SHP77 treated with DMSO at 0.1 percent for 48 hours (cell line): ENCODE data around the gene PAX4.

Experiments used
- DNase-seq: peaks from one replicate; lab custom pipeline; 2025; lab: John Stamatoyannopoulos, UW

The PAX4 gene

DNA sequence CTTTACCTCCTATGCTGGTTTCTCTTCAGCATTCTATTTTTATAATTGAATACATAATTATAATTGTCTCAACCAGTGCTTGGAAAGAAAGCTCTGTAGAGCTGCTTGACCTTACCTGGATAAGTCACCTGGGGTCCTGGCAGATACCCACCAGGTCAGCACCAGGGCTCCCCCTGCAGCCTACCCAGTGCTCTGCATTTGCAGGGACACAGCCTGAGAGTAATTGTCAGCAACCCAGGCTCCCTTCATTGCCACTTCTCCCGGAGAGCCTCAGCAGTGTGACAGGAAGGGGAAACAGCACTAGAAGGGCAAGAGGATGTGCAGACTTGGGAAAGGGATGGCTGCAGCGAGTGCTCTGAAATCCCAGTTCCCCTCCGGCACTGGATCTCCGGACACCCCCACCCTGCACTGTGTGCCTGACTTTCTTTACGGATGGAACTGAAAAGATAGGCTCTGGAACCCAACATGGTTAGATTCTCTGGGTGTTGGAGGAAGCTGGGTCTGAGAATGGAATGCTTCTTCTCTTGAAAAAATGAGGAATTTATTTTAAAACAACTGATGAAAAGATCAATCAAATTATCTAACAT is 11.4 kb upstream of the PAX4 start:
- DNase-seq: no peak

DNA sequence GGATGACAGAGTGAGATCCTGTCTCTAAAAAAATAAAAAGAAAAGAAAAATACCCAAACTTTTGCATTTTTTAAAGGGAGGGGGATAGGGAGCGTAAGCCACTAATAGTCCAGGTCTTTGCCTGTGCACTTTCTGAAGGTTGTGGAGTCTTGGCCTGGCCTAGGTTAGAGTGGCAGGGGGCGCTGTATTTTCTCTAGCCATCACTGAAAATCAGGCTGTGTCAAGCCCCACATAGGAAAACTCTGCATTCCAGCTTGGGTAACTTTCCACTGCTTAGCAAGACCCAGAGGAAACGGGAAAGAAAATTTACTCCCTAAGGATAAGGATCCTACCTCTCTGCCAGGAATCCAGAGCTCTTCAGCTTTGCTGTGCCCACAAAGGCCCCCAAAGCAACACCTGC is 10.5 kb upstream of the PAX4 start:
- DNase-seq: no peak

DNA sequence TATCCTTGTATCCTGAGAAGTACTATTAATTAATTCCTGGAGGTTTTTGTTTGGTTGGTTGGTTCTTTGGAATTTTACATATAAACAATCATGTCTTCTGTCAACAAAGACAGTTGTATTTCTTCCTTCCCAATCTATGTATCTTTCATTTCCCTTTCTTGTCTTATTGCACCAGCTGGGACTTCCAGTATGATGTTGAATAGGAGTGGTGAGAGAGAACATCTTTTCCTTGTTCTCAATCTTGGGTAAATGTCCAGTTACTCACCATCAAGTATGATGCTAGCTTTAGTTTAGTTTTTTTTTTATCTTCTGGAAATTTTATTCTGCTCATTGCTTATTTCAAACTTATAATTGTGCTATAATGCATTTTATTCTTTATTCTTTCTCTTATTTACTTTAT is 7.4 kb upstream of the PAX4 start:
- no peak for DNase-seq

DNA sequence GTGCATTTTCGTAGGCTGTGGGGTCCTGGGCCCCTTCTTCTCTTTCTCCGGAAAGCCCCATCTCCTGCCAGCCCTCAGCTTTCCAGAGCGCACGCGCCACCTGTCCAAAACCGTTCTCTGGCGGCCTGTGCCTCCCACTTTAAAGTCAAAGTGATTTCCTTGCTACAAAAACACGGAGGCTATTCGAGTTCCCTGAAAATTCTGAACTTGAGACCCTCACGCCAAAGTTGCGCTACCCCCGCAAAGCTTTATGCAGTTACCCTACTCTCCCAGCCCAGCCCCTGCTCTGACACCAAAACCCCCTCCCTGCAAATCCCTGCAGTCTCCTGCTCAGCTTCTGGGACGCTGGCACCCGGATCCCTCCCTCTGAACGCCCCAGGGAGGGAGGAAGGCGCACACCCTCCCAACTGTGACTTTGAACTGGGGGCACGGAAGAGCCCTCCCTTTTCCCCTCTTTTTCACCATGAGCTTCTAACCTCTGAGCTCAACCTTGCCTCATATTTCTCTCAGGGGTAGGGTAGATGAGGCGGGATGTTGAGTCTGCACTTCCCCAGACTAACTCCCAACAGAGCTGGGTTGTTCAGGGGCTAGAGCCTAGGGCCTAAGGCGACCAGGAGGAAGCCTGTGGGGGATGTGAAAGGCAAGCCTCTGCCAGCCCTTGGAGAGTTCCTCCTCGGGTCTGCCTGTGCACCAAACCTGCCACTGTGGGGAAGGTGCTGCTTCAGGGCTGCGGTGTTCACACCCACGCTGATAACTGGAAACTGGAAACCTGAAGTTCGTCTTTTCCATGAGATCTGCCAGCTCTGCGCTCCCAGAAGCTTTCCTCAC is 2.7 kb upstream of the PAX4 start:
- no peak for DNase-seq

DNA sequence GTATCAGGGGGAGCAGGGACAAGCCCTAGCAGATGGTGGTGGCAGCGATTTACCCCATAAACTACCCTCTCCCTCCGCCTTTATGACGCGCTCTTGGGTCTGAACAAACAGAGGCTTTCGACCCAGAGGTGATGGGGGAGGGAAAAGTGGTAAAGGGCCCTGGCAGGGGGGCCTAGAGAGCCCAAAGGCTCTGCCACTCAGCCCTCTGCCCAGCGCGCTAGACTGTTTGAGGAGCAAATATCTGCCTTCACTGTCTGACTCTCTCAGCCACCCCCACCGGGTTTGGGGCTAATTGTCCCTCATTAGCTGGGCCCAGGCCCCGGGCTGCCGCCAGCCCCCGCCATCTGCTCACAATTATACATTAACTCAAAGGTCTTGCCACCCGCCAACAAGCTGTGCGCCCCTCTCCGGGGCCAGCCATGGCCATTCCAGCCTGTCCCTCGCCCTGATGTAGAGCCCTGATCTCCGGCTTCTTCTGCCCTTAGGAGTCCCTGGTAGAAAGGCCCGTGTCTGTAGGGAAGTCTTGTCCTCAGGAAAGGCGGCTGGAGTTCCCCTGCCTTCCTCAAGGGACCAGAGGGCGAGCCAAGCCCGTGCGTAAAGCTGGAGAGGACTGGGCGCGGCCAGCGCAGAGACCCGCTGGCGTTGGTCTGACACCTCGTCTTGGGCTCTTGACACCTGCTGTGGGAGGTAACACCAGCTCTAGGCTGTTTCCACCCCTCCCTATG is 1.9 kb upstream of the PAX4 start:
- DNase-seq: no peak

DNA sequence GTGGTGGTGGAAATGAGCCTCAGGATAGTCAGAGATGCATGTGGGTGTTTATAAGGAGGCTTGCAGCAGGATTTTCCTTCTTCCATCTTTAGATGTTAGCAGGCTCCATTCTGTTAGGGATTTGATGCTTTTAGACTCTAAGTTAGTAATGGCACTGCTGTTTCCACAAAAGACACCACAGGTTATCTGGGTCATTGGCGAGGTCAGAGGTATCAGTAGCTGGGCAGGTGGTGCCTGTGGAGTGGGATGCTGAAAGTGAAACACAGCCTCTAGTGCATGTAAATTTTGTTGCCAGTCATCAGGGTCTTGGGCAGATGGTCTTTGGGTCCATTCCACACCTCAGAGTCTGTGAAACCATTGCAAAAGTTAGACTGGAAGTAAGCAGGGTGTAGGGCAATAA is 833 bp upstream of the PAX4 start:
- DNase-seq: no peak

DNA sequence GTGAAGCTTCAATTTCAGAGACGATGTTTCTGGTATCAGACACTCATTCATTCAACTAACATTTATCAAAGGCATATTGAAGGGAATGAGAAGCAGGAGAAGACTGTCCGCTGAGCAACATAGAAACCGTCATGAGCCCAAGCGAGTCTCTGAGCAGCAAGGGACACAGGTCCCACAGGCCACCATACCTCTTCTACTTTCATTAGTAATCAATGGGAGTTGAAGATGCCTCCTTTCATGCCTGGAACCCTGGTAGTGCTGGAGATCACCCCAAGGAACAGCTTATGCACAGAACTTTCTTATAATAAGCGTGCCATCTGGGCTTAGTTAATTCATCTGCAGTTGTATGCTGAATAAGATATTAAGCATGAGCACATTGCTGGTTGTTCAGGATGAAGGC is 1.2 kb downstream of the PAX4 start:
- DNase-seq: no peak

DNA sequence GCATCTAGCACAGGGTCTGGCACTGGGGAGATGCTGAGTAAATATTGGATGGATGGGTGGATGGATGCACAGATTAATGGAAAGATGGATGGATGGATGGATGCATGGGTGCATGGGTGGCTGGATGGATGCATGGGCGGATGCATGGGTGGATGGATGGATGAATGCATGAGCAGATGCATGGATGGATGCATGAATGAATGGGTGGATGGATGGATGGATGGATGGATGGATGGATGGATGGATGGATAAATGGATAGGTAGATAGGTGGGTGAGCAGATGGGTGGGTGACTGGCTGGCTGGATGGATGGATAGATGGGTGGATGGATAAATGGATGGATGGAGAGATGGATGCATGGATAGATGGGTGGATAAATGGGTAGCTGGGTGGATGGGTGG is 5.7 kb downstream of the PAX4 start:
- DNase-seq: no peak

DNA sequence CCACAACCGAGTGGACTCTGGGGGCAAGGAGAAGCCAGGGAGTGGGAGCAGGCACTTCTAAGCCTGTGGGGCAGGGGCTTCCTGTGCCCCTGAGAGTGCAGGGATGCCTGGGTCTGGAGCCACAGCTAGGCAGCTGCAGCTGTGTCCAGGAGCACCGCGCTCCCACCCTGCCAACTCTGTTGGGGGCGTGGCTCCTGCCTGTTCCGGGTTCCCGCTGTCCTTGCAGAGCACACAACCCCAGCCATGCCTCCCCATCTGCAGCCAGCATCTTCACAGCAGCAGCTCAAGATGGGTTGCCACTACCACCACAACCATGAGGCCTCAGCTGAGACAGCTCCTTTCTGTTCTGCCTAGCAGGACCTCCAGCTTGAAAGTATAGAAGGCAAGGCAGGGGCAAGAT is 8.6 kb downstream of the PAX4 start:
- DNase-seq: no peak

DNA sequence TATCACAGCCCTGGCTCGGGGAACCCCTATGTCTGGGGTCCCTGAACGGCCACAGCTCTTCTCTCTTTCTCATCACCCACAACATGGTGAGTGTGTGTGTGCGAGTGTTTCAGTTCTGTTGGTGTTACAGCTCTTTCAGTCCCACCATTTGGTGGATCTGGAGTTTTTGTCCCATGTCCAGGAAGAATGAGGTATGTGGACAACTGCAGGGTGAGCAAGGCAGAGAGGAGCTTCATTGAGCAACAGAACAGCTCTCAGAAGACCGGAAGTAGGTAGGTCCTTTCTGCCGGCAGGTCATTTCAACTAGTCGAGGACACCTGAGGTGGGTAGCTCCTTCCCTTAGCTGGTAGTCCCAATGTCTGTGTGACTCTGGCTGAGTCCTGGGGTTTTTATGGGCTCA is 9.5 kb downstream of the PAX4 start:
- DNase-seq: no peak

DNA sequence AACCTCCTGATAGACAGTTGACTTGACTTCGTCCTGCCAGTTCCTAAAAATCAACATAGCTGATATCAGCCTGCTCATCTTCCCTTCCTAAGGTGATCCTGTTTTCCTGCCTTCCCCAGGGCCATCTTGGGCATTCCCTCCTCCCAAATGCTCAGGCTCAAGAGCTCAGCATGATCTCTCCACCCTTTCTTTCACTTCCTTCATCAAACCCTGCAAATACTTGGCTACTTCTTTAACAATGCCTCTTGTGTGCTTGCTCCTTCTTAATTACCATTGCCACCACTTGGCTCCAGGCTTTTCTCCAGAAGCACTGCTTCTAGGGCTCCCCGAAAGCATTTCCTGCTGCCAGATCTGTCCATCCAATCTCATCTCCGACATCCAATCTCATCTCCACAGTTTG is 17.1 kb downstream of the PAX4 start:
- DNase-seq: no peak

DNA sequence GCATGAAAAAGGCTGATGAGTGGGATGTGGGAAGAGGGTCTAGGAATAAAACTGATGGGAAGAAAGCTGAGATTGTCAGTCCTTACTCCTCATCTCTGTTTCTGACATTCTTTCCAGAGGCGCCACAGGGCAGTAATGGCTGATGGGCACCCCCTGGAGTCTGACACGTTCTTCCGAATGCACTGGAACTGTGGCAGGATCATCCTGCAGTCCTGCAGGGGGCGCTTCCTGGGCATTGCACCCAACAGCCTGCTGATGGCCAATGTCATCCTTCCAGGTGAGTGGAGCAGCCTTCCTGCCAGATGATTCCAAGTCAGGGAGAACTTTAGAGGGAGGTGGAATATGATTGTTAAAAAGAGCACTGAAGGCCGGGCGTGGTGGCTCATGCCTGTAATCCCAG is 19.6 kb downstream of the PAX4 start:
- DNase-seq: no peak

DNA sequence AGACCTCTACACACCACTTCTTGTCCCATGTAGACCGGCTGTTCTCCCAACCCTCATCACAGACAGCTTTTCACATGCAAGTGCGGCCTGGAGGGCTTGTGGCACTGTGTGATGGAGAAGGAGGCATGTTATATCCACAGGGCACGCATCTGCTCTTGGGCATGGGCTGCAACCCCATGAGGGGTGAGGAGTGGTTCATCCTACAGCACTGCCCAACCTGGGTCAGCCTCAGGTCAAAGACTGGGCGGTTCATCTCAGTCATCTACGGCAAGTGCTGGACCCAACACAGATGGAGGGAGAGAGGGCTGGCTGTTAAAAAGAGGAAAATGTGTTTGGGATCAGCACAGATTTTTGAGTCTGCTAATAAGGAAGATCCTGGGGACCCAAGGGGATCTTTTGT is 22.2 kb downstream of the PAX4 start:
- no peak for DNase-seq

DNA sequence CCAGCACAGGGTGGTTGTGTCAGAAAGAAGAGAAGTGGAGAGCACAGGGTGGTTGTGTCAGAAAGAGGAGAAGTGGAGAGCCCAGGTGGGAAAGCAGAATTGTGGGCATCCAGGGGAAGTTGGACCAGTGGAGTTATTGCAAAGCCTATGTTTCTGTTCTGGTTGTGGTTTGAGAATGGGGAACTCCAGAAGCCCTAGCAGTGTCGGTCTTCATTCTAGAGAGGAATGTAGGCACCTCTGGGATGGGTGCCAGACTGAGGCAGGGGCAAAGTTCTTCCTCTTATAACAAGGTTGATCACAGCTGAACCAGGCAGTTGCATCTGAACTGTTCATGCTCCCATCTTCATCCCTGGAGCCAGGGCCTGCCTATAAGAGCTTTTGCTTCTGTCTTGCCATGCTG is 23.5 kb downstream of the PAX4 start:
- no peak for DNase-seq

DNA sequence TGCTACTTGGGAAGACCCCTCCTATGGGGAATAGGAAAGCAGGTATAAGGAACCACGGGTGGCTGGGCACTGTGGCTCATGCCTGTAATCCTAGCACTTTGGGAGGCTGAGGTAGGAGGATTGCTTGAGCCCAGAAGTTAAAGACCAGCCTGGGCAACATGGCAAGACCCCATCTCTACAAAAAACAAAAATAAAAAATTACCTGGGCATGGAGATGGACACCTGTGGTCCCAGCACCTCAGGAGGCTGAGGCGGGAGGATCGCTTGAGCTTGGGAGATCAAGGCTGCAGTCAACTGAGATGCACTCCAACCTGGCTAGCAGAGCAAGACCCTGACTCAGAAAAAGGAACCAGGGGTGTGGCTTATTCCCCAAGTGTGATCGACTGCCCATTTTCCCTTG is 25.4 kb downstream of the PAX4 start:
- no peak for DNase-seq

DNA sequence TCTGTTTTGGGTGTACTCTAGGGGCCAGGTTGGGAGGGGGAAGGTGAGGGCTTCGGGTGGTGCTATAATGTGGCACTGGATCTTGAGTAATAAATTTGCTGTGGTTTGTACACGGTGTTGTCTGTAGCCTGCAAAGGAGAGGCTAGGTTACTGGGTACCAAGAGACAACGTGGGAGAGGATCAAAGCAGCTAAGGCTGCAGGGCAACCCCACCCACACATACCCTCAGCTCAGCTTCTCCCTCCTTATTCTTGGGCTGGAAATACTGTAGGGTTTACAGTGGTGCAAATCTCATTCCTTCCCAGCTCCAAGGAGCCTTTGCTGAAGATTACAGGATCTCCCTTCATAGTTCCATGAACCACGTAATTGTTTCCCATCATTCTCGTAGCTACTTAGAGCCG is 26.4 kb downstream of the PAX4 start:
- no peak for DNase-seq

DNA sequence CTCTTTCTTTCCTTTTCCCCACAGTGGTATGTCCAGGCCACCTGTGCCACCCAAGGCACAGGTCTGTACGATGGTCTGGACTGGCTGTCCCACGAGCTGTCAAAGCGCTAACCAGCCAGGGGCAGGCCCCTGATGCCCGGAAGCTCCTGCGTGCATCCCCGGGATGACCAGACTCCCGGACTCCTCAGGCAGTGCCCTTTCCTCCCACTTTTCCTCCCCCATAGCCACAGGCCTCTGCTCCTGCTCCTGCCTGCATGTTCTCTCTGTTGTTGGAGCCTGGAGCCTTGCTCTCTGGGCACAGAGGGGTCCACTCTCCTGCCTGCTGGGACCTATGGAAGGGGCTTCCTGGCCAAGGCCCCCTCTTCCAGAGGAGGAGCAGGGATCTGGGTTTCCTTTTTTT is 26.8 kb downstream of the PAX4 start:
- no peak for DNase-seq

DNA sequence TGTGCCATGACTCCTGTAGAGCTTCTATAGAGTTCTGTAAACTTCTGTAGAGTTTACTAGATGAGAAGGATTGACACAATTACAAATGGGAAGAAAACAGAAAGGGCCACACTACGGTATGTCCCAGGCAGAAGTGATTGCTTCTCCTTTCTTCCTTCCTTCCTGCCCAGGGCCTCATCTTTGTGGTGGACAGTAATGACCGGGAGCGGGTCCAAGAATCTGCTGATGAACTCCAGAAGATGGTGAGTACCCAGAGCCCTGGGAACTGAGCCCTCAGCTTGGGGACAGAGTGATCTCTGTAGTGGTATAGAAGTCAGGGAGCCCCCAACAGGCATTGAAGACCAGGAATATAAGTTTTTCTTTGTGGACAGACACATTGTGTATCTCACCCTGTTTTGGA is 28.0 kb downstream of the PAX4 start:
- DNase-seq: no peak

DNA sequence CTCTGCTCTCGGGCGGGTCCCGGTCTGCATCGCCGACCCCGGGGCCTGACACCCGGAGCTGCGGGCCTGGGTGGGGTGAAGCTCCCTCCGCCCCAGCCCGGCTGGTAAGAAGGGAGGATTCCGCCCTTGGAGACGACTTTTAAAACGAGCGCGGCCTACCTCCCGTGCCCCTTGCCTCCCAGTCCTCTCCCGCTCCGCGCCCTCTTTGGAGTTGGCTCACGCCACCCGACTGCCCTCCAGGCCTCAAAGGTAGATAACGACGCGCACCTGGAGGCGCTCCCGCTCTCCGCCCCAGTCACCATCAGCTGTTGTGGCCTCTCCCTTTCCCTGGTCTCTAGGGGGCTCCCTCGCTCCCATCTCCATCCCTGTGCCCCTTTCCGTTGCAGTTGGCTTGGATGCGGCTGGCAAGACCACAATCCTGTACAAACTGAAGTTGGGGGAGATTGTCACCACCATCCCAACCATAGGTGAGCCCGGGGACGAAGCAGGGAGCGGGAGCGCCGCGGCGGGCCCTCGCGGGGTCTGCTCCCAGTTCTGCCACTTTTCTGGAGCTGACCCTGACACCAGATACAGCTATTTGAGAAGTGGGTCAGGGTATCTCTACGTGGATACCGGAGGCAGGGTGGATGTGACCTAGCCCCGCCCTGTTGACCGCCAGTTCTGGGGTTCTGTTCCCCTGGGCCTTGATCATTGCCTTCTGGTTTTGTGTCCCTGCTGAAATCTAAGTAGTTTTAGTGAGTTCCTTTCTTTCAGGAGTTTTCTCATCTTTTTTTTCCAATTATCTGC is 29.1 kb downstream of the PAX4 start:
- DNase-seq: no peak

DNA sequence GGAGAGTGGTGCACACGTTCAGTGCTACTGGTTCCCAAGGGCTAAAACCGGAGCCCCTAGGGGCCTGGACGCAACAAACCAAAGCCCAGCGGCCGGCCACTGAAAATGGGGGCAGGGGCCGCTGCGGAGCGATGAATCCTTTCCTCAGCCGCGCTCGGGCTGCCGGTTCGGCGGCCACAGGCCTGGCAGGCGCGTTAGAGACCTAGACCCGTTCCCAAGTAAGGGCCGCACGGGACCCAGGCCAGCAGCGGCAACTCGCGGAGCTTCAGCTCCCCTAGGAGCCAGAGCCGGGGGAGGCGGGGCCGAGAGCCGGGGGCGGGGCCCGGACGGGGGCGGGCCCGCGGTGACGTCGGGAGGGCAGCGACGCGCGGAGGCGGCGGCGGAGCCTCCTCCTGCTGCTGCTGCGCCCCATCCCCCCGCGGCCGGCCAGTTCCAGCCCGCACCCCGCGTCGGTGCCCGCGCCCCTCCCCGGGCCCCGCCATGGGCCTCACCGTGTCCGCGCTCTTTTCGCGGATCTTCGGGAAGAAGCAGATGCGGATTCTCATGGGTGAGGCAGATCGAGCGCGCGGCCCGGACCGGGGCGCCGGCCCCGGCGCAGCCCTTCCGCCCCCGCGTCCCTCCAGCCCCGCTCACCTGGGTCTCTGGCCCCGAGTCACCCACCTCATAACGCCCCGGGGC is 29.8 kb downstream of the PAX4 start, which contains the start of gene ARF5:
TSS of gene ARF5 (plus strand) at position 393 of the 678 bp plus-strand sequence. CDS start at position 481, 88 bp downstream.
- peak; percentile 52 for DNase-seq

DNA sequence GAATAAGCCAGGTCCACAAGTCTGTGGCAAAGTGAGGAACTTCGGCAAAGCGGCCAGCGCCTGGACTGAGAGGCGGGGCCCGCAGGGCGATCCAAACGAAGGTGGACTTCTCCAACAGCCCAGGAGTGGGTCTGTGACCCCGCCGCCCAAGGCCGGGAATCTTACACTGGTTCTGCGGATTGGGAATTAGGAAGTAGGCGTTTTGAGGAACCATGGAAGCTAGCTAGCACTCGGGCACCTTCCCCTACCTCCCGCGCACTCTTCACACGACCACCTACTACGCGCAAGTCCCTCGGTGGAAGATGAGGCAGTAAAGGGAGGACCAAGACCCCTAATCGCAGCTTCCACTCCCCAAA is 30.3 kb downstream of the PAX4 start:
- no peak for DNase-seq

DNA sequence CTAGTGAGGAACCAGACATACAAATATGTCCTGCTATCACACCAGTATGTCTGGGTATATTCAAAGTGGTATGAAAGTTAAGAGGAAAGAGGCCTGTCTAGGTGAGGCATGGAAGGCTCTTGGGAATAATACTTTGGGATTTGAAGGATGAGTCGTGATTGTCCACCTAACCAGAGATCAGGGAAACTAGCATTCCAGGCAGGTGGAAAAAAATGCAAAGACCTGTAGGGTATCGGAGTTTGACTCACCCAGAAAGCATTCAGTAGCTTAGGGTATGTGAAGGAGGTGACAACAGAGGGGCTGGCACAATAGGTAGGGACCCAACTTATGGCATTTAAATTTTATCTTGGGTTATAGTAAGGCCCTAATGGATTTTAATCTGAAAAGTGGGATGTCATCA is 31.6 kb downstream of the PAX4 start:
- DNase-seq: no peak
